ENCODE results near the gene PTGR1. TPM values are rescaled to one million over a fixed set of nuclear protein-coding genes. Genes with fewer than 3 reads are reported as not detected.
A peak's percentile ranks its signal among the peaks of the same experiment; 100 is the strongest.

Gene PTGR1
- total and polyA plus RNA-seq, 2 experiments from 2014 or later, result 19.1 to 24.7 TPM

DNA sequence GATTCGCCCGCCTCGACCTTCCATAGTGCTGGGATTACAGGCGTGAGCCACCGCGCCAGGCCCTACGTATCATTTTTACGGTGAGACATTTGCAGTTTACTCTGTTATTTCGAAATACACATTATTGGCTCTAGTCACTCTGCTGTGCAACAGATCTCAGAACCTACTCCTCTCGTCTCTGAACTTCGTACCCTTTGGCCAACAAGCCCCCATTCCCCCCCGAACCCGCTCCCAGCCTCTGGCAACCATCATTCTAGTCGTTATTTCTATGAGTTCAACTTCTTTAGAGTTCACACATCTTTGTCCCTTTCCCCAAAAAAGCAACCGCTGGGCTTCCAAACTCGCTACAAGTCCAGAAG, 735 bp downstream of the PTGR1 start:
- peak overlapping the region; percentile 76 for H3K4me2 ChIP-seq
- no peaks in the 10 kb centered on the region for H3K9me2 ChIP-seq (ENCODE audit: insufficient read depth)
- H3K9me3 Mint-ChIP-seq, result no peaks in the 10 kb centered on the region; the same call in 2 of the 3 replicates
- peak overlapping the region; percentile 90 for H3K4me3 Mint-ChIP-seq
- H3K27me3 Mint-ChIP-seq (ENCODE audit: insufficient read depth, low read depth, poor library complexity), result peaks cover 26% of the 10 kb centered on the region
- H3K27ac Mint-ChIP-seq, result no peak overlapping the region
- H3K27ac ChIP-seq (ENCODE audit: low read depth), result no peak overlapping the region
- H4K20me1 ChIP-seq (replicated peaks; ENCODE audit: insufficient read depth), result no peaks in the 10 kb centered on the region
- ATAC-seq (peak; percentile 7), DNase-seq (ENCODE audit: low spot score) (no peak)
- peaks cover 5% of the 10 kb centered on the region for H3K4me1 Mint-ChIP-seq
- peaks cover 24% of the 10 kb centered on the region for H3K27me3 ChIP-seq (ENCODE audit: insufficient read depth)
- no peaks in the 10 kb centered on the region for H3F3A ChIP-seq (replicated peaks; ENCODE audit: low read depth)
- peaks cover 4% of the 10 kb centered on the region; the same call in 1 of the 2 replicates for H3K36me3 ChIP-seq (ENCODE audit: insufficient read depth)
- H2AFZ ChIP-seq, result peak overlapping the region; percentile 64
- peak overlapping the region; percentile 82 for H3K4me3 ChIP-seq
- H3K4me1 ChIP-seq (ENCODE audit: insufficient read depth), result no peaks in the 10 kb centered on the region; the same call in 1 of the 2 replicates
- TF ChIP-seq JUNB (IDR thresholded peaks at IDR 0.05; ENCODE audit: unreplicated experiment) (no peak), ETS1 (IDR thresholded peaks at IDR 0.05) (no peak), EZH2phosphoT487 (IDR thresholded peaks at IDR 0.05; ENCODE audit: unreplicated experiment) (no peak), STAT1 (IDR thresholded peaks at IDR 0.05; ENCODE audit: unreplicated experiment) (no peak), EZH2 (IDR thresholded peaks at IDR 0.05; ENCODE audit: low read depth, unreplicated experiment) (no peak), ZNF114 (CRISPR knock-in tag; IDR thresholded peaks at IDR 0.05) (no peak), NANOG (IDR thresholded peaks at IDR 0.05; ENCODE audit: borderline replicate concordance) (no peak), CTCF (conservative IDR thresholded peaks at IDR 0.05; ENCODE audit: low read depth in 2 of 2) (no peak), ZNF331 (CRISPR knock-in tag; IDR thresholded peaks at IDR 0.05; ENCODE audit: low read depth) (no peak), ZNF462 (CRISPR knock-in tag; IDR thresholded peaks at IDR 0.05) (no peak)
- no peaks in the 10 kb centered on the region for H3K79me2 ChIP-seq (replicated peaks; ENCODE audit: insufficient read depth)
- H3K36me3 Mint-ChIP-seq (ENCODE audit: low read depth), result peaks cover 32% of the 10 kb centered on the region; the same call in 2 of the 3 replicates

Data from GM23338 (cell line).